ENCODE results near the gene ABI3BP.

Gene ABI3BP

GRCh38 chr3:100984308-100984707, 8.9 kb downstream of the ABI3BP start:
- TF ChIP-seq CTCF (IDR thresholded peaks at IDR 0.05; ENCODE audit: borderline replicate concordance, insufficient read depth, low read depth, low read length), result no peak
- H3K4me3 ChIP-seq (ENCODE audit: low read depth, low read length), result no peak overlapping the region

DNA sequence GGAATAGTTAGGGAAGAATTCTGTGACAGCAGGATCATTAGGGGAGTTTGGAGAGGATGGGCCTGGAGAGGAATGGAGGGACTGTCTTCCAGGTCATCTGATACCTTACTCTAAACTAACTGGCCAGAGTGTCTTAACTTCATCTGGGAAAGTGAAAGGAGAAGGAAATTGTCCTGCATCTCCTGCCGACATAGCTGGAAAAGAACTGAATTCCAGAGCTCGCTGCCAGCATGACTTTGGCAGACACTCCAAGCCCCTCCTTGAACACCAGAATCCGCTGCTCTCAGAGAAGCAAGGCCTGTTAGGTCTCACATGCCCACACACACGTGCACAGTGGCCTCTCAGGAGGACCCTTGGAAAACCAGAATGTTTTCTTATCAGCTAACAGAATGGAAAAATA, 10.5 kb downstream of the ABI3BP start:
- no peak overlapping the region for H3K4me3 ChIP-seq (ENCODE audit: low read depth, low read length)
- no peak for TF ChIP-seq CTCF (IDR thresholded peaks at IDR 0.05; ENCODE audit: borderline replicate concordance, insufficient read depth, low read depth, low read length)

GRCh38 chr3:100981164-100981911, 11.9 kb downstream of the ABI3BP start:
- no peak overlapping the region for H3K4me3 ChIP-seq (ENCODE audit: low read depth, low read length)
- no peak for TF ChIP-seq CTCF (IDR thresholded peaks at IDR 0.05; ENCODE audit: borderline replicate concordance, insufficient read depth, low read depth, low read length)

GRCh38 chr3:100978011-100978659, 15.1 kb downstream of the ABI3BP start:
- no peak for TF ChIP-seq CTCF (IDR thresholded peaks at IDR 0.05; ENCODE audit: borderline replicate concordance, insufficient read depth, low read depth, low read length)
- no peak overlapping the region for H3K4me3 ChIP-seq (ENCODE audit: low read depth, low read length)

DNA sequence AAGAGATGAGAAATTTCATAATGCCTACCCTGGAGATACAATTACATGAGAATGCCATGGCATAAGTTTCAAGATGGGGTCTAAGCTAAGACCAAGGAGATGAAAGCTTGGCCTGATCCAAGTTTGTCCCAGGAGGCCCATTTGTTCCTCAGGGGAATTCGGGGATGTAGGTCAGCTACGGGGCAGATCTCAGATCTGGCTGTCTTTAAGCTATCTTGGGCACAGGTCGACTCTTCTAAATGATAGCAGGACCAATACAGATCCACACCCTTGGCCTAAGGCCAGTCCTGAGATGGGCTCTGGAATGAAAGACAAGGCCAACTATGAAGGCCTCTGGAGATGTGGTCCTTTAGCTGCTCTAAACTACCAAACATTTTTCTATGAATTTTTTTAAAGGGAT, 16.6 kb downstream of the ABI3BP start:
- TF ChIP-seq CTCF (IDR thresholded peaks at IDR 0.05; ENCODE audit: borderline replicate concordance, insufficient read depth, low read depth, low read length), result no peak
- no peak overlapping the region for H3K4me3 ChIP-seq (ENCODE audit: low read depth, low read length)

DNA sequence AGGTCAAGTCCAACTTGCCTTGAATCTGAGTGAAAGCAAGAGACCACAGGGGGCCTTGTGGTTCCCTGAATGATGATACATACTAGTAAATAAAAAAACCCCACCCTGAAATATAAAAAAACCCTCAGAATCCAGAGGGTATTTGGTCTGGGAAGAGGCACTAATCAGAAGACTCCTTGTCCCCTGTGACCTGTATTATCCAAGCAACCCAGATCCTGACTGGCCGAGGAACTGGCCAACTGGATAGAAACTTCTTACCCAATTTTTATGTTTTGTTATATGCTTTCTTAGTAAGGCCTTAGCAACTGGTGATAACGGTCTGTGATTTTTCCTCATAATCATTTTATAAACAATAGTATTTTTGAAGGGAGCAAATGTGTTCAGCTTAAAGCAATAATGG, 17.5 kb downstream of the ABI3BP start:
- no peak for TF ChIP-seq CTCF (IDR thresholded peaks at IDR 0.05; ENCODE audit: borderline replicate concordance, insufficient read depth, low read depth, low read length)
- no peak overlapping the region for H3K4me3 ChIP-seq (ENCODE audit: low read depth, low read length)

DNA sequence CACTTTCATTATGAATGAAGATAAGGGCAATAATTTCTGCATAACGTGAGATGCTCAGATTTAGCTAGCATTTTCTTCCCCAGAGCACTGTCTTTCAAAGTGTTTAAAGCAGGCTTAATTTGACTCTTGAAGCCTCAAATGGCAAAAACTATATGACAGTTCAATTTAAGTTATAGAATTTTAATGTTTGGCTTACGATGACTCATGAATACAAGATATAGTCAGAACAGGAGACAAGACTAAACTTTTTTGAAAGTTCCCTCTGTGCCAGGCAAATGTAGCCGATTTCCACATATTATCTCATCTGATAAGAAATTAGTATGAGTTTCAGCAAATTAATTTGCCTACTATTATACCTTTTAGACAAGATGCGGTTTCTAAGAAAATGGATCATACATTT, 19.6 kb downstream of the ABI3BP start:
- no peak overlapping the region for H3K4me3 ChIP-seq (ENCODE audit: low read depth, low read length)
- TF ChIP-seq CTCF (IDR thresholded peaks at IDR 0.05; ENCODE audit: borderline replicate concordance, insufficient read depth, low read depth, low read length), result no peak
